Neural cell (in vitro differentiated cells): ENCODE data around the gene WFIKKN2.

Source experiments
- EP300 ChIP-seq: fragments of 450-650 bp; conservative IDR thresholded peaks from 2 replicates; pipeline ENCODE4 v1.6.1; 2014; ENCODE audit warnings: antibody characterized with exemption, mild to moderate bottlenecking, moderate library complexity; ENCODE audit not compliant: poor library complexity, severe bottlenecking
- EZH2 ChIP-seq: fragments of 200-600, 300-800 bp; shearing (Covaris generic), sonication (generic); IDR thresholded peaks from 2 replicates; pipeline ENCODE4 v1.6.1; 2014; ENCODE audit warnings: antibody characterized with exemption, low read length, borderline replicate concordance, mild to moderate bottlenecking; ENCODE audit not compliant: insufficient read depth, poor library complexity, severe bottlenecking
- POLR2AphosphoS5 ChIP-seq: IDR thresholded peaks from 2 replicates; pipeline ENCODE4 v1.6.1; 2012
- TF ChIP-seq, protein P1 (sequence below): fragments of 450-650 bp; IDR thresholded peaks from 2 replicates; pipeline ENCODE4 v1.5.1; 2014; ENCODE audit warnings: antibody characterized with exemption, mild to moderate bottlenecking, moderate library complexity; ENCODE audit not compliant: poor library complexity, severe bottlenecking
- TF ChIP-seq, protein P2 (sequence below): IDR thresholded peaks from 2 replicates; pipeline ENCODE4 v1.6.1; 2012; ENCODE audit warnings: borderline replicate concordance

DNA sequence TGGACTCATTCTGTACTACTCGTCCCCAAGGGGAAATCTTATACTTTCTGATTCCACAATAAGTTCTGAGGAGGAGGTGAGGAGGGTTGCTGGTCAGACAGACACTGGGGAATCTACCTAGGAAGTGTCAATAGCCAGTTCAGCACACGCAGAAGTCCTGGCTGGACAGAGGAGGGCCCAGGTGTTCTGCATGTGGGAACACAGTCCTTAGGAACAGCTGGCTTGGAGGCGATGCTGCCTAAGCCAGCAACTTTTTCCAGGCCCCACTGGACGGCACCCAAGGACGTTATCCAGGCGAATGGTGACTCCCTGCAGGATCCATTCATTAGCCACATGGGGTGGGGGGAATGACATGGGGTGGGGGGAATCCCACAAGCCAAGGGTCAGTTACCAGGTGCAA, 29.9 kb upstream of the WFIKKN2 start:
- TF ChIP-seq EP300 (no peak), POLR2AphosphoS5 (no peak), EZH2 (no peak)
- TF ChIP-seq, protein P1, sequence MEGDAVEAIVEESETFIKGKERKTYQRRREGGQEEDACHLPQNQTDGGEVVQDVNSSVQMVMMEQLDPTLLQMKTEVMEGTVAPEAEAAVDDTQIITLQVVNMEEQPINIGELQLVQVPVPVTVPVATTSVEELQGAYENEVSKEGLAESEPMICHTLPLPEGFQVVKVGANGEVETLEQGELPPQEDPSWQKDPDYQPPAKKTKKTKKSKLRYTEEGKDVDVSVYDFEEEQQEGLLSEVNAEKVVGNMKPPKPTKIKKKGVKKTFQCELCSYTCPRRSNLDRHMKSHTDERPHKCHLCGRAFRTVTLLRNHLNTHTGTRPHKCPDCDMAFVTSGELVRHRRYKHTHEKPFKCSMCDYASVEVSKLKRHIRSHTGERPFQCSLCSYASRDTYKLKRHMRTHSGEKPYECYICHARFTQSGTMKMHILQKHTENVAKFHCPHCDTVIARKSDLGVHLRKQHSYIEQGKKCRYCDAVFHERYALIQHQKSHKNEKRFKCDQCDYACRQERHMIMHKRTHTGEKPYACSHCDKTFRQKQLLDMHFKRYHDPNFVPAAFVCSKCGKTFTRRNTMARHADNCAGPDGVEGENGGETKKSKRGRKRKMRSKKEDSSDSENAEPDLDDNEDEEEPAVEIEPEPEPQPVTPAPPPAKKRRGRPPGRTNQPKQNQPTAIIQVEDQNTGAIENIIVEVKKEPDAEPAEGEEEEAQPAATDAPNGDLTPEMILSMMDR: no peak
- TF ChIP-seq, protein P2, sequence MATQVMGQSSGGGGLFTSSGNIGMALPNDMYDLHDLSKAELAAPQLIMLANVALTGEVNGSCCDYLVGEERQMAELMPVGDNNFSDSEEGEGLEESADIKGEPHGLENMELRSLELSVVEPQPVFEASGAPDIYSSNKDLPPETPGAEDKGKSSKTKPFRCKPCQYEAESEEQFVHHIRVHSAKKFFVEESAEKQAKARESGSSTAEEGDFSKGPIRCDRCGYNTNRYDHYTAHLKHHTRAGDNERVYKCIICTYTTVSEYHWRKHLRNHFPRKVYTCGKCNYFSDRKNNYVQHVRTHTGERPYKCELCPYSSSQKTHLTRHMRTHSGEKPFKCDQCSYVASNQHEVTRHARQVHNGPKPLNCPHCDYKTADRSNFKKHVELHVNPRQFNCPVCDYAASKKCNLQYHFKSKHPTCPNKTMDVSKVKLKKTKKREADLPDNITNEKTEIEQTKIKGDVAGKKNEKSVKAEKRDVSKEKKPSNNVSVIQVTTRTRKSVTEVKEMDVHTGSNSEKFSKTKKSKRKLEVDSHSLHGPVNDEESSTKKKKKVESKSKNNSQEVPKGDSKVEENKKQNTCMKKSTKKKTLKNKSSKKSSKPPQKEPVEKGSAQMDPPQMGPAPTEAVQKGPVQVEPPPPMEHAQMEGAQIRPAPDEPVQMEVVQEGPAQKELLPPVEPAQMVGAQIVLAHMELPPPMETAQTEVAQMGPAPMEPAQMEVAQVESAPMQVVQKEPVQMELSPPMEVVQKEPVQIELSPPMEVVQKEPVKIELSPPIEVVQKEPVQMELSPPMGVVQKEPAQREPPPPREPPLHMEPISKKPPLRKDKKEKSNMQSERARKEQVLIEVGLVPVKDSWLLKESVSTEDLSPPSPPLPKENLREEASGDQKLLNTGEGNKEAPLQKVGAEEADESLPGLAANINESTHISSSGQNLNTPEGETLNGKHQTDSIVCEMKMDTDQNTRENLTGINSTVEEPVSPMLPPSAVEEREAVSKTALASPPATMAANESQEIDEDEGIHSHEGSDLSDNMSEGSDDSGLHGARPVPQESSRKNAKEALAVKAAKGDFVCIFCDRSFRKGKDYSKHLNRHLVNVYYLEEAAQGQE: no peak
